Heart left ventricle (tissue), 13 donors: ENCODE measurements around the gene VAPA.

Source experiments
- POLR2A ChIP-seq, 2 donors: fragments of 450-650 bp; IDR thresholded peaks; one replicate each; pipeline ENCODE4 v1.6.1; 2017; ENCODE audit warnings: antibody characterized with exemption in 2 of 2, mild to moderate bottlenecking in 2 of 2, moderate library complexity in 2 of 2
- TF ChIP-seq, protein P1 (sequence below), 12 donors: fragments of 200-600 bp; sonication (generic) in 4 of 12; IDR thresholded peaks; one replicate each; pipeline versions ENCODE4 v1.5.0 to v1.8.0; 2018 to 2022; ENCODE audit warnings: antibody characterized with exemption in 12 of 12, mild to moderate bottlenecking in 5 of 12
- donor health status: ischemic (EF 13 %, LVEDD 7.1; RV severe dilation, severe dysfunction).
- donor health status: DM: no; HTN: yes; CAD: no.
- donor health status: DM: no; HTN: no; CAD: no.
- donor health status: ischemic (EF 25% LVEDD 6.9; RV normal size, moderate dysfunction).
- donor health status: ischemic (EF 25% LVEDD 5.7; RV mildly dilated, moderate dysfunction).
- donor health status: ischemic (EF 35%, LVEDD 5.7; RV mildly dilated, moderate dysfunction).
- donor health status: nonischemic (EF 11% LVEDD 7.7; RV severe dilation, severe dysfunction).
- donor health status: DM: yes; HTN: yes; CAD: no.
- donor health status: PGD.
- donor health status: ischemic (EF 29% LVEDD 5.4; RV normal size, mild dysfunction).
- donor health status: nonischemic (EF 23%, LVEDD 6.1; RV moderate dilation, normal function).

DNA sequence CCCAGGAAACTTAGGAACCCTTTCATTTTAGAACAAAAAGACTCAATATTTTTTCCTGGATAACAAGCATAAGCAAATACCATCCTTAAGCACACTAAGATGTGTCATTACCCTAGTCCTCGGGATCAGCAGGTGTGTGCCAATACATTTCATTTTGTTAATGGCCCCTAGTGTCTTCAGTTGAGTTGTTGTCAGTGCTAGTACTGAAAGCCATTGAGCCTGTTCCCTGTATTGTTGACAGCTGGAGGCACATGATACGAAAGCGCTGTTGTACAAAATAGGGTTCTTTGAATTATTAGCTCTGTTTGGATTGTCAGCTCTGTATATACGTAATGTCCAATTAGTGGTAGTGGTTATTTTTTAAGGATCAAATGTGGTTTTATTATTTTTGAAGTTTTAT is 29.5 kb downstream of the VAPA start:
- no peak for TF ChIP-seq POLR2A (IDR thresholded peaks at IDR 0.05)
- TF ChIP-seq, protein P1, sequence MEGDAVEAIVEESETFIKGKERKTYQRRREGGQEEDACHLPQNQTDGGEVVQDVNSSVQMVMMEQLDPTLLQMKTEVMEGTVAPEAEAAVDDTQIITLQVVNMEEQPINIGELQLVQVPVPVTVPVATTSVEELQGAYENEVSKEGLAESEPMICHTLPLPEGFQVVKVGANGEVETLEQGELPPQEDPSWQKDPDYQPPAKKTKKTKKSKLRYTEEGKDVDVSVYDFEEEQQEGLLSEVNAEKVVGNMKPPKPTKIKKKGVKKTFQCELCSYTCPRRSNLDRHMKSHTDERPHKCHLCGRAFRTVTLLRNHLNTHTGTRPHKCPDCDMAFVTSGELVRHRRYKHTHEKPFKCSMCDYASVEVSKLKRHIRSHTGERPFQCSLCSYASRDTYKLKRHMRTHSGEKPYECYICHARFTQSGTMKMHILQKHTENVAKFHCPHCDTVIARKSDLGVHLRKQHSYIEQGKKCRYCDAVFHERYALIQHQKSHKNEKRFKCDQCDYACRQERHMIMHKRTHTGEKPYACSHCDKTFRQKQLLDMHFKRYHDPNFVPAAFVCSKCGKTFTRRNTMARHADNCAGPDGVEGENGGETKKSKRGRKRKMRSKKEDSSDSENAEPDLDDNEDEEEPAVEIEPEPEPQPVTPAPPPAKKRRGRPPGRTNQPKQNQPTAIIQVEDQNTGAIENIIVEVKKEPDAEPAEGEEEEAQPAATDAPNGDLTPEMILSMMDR (IDR thresholded peaks at IDR 0.05): no peak
